A549 (cell line): ENCODE measurements around the gene ADAMTS13. TPM values are rescaled to one million over a fixed set of nuclear protein-coding genes. Genes with fewer than 3 reads are reported as not detected.

ENCODE experiments used
- ATAC-seq, 2 experiments: fragments of 200-7000 bp in 1 of 2; fragments of >200 bp in 1 of 2; cut with Nextera tagmentation in 1 of 2; cut with Tn5 transposase in 1 of 2; 3 replicates each; pipeline versions ENCODE4 v1.8.0 to v1.9.1; 2018 to 2020; ENCODE audit warnings: mild to moderate bottlenecking in 1 of 2, moderate library complexity in 1 of 2
- CTCF ChIA-PET: fragments of 300-600 bp; sonication (Branson Sonifier 250); formaldehyde crosslinking; extraction: SDS; loops from one replicate; lab custom pipeline; 2021; ENCODE audit warnings: antibody characterized with exemption, inconsistent platforms; lab: Yijun Ruan, JAX
- POLR2A ChIA-PET: fragments of 350-600 bp; formaldehyde crosslinking; extraction: SDS; loops from one replicate; lab custom pipeline; 2021; ENCODE audit warnings: antibody characterized with exemption, inconsistent platforms; lab: Yijun Ruan, JAX
- DNase-seq, 2 experiments: peaks; one replicate each; pipeline versions ENCODE4 v3.0.0 to v3.0.0-alpha.2; 2011 to 2016; ENCODE audit warnings: low read depth in 1 of 2, low spot score in 1 of 2
- FAIRE-seq: peaks from 2 replicates; lab custom pipeline; 2011; peaks lifted over from hg19 to GRCh38; lab: Jason Lieb, UNC
- H3K27ac ChIP-seq, 2 experiments: fragments of >200 bp; sonication (Bioruptor Twin); formaldehyde crosslinking; 3 replicates each; pipeline ENCODE4 v1.5.1; 2016 to 2017
- H3K4me1 ChIP-seq: fragments of >200 bp; sonication (Bioruptor Twin); formaldehyde crosslinking; 3 replicates; pipeline ENCODE4 v1.6.1; 2016
- H3K4me2 ChIP-seq: fragments of >200 bp; sonication (Bioruptor Twin); formaldehyde crosslinking; 3 replicates; pipeline ENCODE4 v1.6.1; 2016
- H3K4me3 ChIP-seq: fragments of >200 bp; sonication (Bioruptor Twin); formaldehyde crosslinking; 3 replicates; pipeline ENCODE4 v1.5.1; 2016
- H3K9me3 ChIP-seq: fragments of >200 bp; sonication (Bioruptor Twin); formaldehyde crosslinking; 3 replicates; pipeline ENCODE4 v1.6.1; 2016
- BHLHE40 ChIP-seq: IDR thresholded peaks from 2 replicates; pipeline ENCODE4 v1.6.1; 2012; ENCODE audit warnings: low read depth, low read length, inconsistent platforms
- EP300 ChIP-seq, 2 experiments: fragments of >200 bp; sonication (Bioruptor Twin); formaldehyde crosslinking; IDR thresholded peaks; 2 replicates in 1 of 2; 3 replicates in 1 of 2; pipeline ENCODE4 v1.6.1; 2016 to 2017
- FOXS1 ChIP-seq: fragments of 250-450 bp; sonication (Bioruptor Pico); IDR thresholded peaks from 2 replicates; pipeline ENCODE4 v1.5.0; 2020; ENCODE audit warnings: mild to moderate bottlenecking, moderate library complexity
- HOXB5 ChIP-seq: fragments of 250-450 bp; sonication (Bioruptor Pico); IDR thresholded peaks from 2 replicates; pipeline ENCODE4 v1.5.0; 2020; ENCODE audit warnings: mild to moderate bottlenecking, moderate library complexity
- JUN ChIP-seq, 2 experiments: fragments of >200 bp; sonication (Bioruptor Twin); formaldehyde crosslinking; IDR thresholded peaks; 2 replicates in 1 of 2; 3 replicates in 1 of 2; pipeline ENCODE4 v1.6.1; 2016 to 2017
- NPAS2 ChIP-seq: fragments of 250-450 bp; sonication (Bioruptor Pico); IDR thresholded peaks from 2 replicates; pipeline ENCODE4 v1.8.0; 2022; ENCODE audit warnings: mild to moderate bottlenecking, moderate library complexity, borderline replicate concordance
- PHF8 ChIP-seq: fragments of 200-600 bp; sonication (generic); IDR thresholded peaks from 2 replicates; pipeline ENCODE4 v1.6.1; 2016; ENCODE audit warnings: low read depth, mild to moderate bottlenecking, antibody characterized with exemption, moderate library complexity, borderline replicate concordance
- POLR2A ChIP-seq: IDR thresholded peaks from 2 replicates; pipeline ENCODE4 v1.6.1; 2012; ENCODE audit warnings: mild to moderate bottlenecking, low read length
- RAD21 ChIP-seq, 2 experiments: fragments of >200 bp in 1 of 2; sonication (Bioruptor Twin) in 1 of 2; formaldehyde crosslinking in 1 of 2; IDR thresholded peaks in 1 of 2; conservative IDR thresholded peaks in 1 of 2; 2 replicates in 1 of 2; 3 replicates in 1 of 2; pipeline ENCODE4 v1.6.1; 2012 to 2018; ENCODE audit warnings: inconsistent platforms in 1 of 2
- RARB ChIP-seq: fragments of 250-450 bp; sonication (Bioruptor Pico); IDR thresholded peaks from 2 replicates; pipeline ENCODE4 v1.8.0; 2021; ENCODE audit warnings: mild to moderate bottlenecking, moderate library complexity
- TFCP2L1 ChIP-seq: fragments of 250-450 bp; sonication (Bioruptor Pico); IDR thresholded peaks from 2 replicates; pipeline ENCODE4 v1.5.0; 2021; ENCODE audit warnings: mild to moderate bottlenecking
- TP53 ChIP-seq: fragments of 250-450 bp; sonication (Bioruptor Pico); IDR thresholded peaks from 2 replicates; pipeline ENCODE4 v1.5.0; 2021; ENCODE audit warnings: mild to moderate bottlenecking, moderate library complexity
- WGBS: methylation state at CpG from one replicate; pipeline ENCODE4 v1.1.6; 2017; ENCODE audit errors: missing lambda C conversion rate; 5-methylcytosine and 5-hydroxymethylcytosine counted together
- polyA plus RNA-seq, 4 experiments: library from polyadenylated mRNA; depleted of rRNA in 3 of 4; stranded (reverse); fragments of >200 nt; fragmentation: RNase III in 1 of 4; extraction: RNeasy Plus Mini Kit Qiagen cat#74134 plus additional on column Dnase treatment in 1 of 4; gene quantifications; 2 replicates in 3 of 4; 3 replicates in 1 of 4; pipeline ENCODE4 v1.2.3, GENCODE V29; 2011 to 2017
- TF ChIP-seq, protein P1 (sequence below): IDR thresholded peaks from 2 replicates; pipeline ENCODE4 v1.6.1; 2012; ENCODE audit warnings: low read depth, borderline replicate concordance
- TF ChIP-seq, protein P2 (sequence below): fragments of >200 bp; sonication (Bioruptor Twin); formaldehyde crosslinking; IDR thresholded peaks from 3 replicates; pipeline ENCODE4 v1.6.1; 2016
- TF ChIP-seq, protein P3 (sequence below): fragments of 450-650 bp; IDR thresholded peaks from 2 replicates; pipeline ENCODE4 v1.6.1; 2014; ENCODE audit warnings: antibody characterized with exemption
- TF ChIP-seq, protein P4 (sequence below): fragments of >200 bp; sonication (Bioruptor Twin); formaldehyde crosslinking; IDR thresholded peaks from 2 replicates; pipeline ENCODE4 v1.6.1; 2016

The ADAMTS13 gene
- polyA plus RNA-seq, 2 of the 4 experiments (the other 2 are of a cell fraction): 0.80 to 0.98 TPM

DNA sequence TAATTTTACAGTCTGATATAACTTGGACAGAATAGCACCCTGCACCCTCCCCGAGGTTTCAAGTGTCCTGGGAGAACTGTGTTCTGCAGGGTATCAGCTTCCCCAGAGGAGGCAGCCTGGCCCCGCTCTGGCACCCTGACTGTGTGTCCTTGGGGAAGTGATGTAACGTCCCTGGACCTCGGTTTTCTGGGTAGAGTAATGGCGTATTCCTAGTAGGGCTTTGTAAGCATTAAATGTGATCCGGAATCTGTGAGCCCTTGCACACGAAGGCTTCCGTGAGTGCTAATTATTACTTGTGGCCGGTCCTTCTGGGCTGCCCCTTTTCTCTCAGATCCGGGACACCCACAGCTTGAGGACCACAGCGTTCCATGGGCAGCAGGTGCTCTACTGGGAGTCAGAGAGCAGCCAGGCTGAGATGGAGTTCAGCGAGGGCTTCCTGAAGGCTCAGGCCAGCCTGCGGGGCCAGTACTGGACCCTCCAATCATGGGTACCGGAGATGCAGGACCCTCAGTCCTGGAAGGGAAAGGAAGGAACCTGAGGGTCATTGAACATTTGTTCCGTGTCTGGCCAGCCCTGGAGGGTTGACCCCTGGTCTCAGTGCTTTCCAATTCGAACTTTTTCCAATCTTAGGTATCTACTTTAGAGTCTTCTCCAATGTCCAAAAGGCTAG, 36.6 kb downstream of the ADAMTS13 start:
- Histone ChIP-seq H3K4me1 (peaks cover 16% of the 10 kb centered on the region), H3K27ac (peak overlapping the region; percentile 48 to 97; a peak in 5 of 6 replicates), H3K4me2 (peak overlapping the region; percentile 70), H3K9me3 (no peaks in the 10 kb centered on the region), H3K4me3 (peak overlapping the region; percentile 78)
- 50% methylated on average over 16 of the region's 16 CpGs for WGBS
- ATAC-seq: no peak
- DNase-seq: no peak
- FAIRE-seq: no peak
- POLR2A ChIA-PET: interaction anchor here (0.6 to 2.0 kb wide), 13 partner anchors 9 to 949 kb away, joined by 3 to 14 read pairs (median 5); partner anchors contain the start of genes MED22, REXO4, RPL7A and SLC2A6
- TF ChIP-seq POLR2A: no peak
- TF ChIP-seq EP300 (IDR thresholded peaks at IDR 0.05): no peak
- TF ChIP-seq, protein P1, sequence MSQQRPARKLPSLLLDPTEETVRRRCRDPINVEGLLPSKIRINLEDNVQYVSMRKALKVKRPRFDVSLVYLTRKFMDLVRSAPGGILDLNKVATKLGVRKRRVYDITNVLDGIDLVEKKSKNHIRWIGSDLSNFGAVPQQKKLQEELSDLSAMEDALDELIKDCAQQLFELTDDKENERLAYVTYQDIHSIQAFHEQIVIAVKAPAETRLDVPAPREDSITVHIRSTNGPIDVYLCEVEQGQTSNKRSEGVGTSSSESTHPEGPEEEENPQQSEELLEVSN: no peak
- TF ChIP-seq FOXS1: no peak
- CTCF ChIA-PET: interaction anchor here (0.8 to 12.2 kb wide), 8 partner anchors 11 to 99 kb away, joined by 3 to 58 read pairs (median 3); no protein-coding TSS in a partner anchor

DNA sequence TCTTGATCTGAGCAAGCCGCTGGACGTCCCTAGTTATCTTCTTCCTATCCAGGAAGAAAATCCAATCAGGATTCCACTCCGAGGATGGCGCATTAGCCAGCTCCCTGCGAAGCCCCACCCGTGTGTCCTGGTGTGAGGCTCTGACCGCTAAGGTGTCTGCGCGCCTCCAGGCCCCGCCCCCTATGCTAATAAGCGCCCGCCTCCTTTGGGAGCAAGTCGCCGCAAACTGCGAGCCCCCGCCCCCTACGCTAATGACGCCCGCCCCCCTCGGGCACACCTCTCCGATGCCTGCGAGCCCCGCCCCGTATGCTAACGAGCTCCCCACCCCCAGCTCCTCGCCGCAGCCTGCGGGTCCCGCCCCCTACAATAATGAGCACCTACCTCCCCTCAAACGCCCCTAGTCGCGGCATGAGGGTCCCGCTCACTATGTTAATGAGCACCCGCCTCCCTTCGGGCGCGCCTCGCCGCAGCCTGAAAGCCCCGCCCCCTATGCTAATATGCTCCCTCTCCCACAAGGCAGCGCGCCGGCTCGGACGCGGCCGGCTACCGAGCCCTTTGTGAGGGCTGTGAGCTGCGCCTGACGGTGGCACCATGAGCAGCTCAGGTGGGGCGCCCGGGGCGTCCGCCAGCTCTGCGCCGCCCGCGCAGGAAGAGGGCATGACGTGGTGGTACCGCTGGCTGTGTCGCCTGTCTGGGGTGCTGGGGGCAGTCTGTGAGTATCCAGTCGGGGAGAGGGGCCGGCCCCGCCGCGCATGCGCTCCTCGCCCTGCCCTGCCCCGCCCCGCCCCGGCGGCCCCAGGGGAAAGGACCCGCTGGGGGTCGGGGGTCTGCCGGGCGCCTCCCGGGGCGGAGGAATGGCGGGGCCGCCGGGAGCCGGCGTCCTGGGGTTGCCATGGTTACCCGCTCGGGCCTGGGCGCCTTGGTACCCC, 37.6 kb downstream of the ADAMTS13 start, which contains the start of gene CACFD1:
TSS of gene CACFD1 (plus strand) at position 503 of the 929 bp plus-strand sequence. CDS start at position 592, 89 bp downstream.
- no peaks in the 10 kb centered on the region for H3K9me3 ChIP-seq
- peak; percentile 82 to 91 for ATAC-seq
- peak; percentile 95 to 97 for DNase-seq
- WGBS: 0% methylated on average over 15 of the region's 86 CpGs
- no peak for FAIRE-seq
- TF ChIP-seq RARB (no peak), NPAS2 (no peak), PHF8 (peak; percentile 79), JUN (IDR thresholded peaks at IDR 0.05) (peak; percentile 49 to 55; a peak in 2 of 5 replicates), POLR2A (peak; percentile 62), TP53 (0 out of 2 replicates have a peak, but pooled peaks have one; percentile 43)
- TF ChIP-seq, protein P1: 0 out of 2 replicates have a peak, but pooled peaks have one; percentile 49
- TF ChIP-seq, protein P2, sequence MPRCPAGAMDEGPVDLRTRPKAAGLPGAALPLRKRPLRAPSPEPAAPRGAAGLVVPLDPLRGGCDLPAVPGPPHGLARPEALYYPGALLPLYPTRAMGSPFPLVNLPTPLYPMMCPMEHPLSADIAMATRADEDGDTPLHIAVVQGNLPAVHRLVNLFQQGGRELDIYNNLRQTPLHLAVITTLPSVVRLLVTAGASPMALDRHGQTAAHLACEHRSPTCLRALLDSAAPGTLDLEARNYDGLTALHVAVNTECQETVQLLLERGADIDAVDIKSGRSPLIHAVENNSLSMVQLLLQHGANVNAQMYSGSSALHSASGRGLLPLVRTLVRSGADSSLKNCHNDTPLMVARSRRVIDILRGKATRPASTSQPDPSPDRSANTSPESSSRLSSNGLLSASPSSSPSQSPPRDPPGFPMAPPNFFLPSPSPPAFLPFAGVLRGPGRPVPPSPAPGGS: peak; percentile 54; the same call in 1 of the 3 replicates
- TF ChIP-seq, all 56 proteins: peak for 6
- Histone ChIP-seq H3K4me1 (peaks cover 16% of the 10 kb centered on the region), H3K4me3 (peak within 1 kb of the TSS; percentile 78), H3K27ac (peak within 1 kb of the TSS; percentile 97 to 98), H3K4me2 (peak within 1 kb of the TSS; percentile 70)
- ChIA-PET POLR2A (interaction anchor here (0.6 to 2.0 kb wide), 18 partner anchors 9 to 948 kb away, joined by 3 to 14 read pairs (median 4); partner anchors contain the start of genes GTF3C5, MED22, REXO4 and RPL7A), CTCF (interaction anchor here (0.8 to 12.2 kb wide), 5 partner anchors 10 to 100 kb away, joined by 3 to 58 read pairs (median 3); no protein-coding TSS in a partner anchor)

DNA sequence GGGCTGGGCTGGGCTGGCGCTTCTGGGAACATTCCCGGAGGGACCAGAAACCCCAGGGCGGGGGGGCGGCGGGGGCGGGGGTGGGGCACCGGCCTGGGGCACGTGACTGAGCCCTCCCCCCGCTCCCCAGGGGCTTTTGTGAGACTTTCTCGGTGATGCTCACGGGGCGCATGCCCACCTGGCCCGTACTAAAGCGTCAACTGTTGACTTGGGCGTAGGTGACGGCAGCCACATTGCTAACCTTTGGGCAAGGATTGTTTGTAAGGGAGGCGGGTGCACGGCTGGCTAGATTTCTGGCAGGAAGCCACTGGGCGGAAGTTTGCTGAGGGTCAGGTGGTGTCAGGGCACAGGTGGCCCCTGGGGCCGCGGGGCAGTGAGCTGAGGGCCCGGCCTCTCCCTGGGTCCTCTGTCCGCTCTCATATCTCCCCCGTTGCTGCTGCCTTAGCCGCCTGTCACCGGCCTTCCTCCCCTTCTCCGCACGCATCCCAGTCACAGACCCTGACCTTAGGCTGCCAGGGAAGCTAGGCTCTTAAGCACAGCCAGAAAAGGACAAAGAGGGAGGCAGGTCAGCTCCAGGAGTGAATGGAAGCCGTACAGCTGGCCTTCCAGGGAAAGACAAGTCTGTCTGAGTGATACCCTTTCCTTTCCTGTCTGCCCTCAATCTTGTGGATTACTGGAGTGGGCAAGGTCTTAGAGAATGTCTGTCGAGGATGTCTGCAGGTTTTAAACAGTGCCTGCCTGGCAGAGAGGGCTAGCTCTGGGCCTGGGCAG, 38.4 kb downstream of the ADAMTS13 start:
- no peaks in the 10 kb centered on the region for H3K9me3 ChIP-seq
- H3K4me1 ChIP-seq: peaks cover 16% of the 10 kb centered on the region
- peak overlapping the region; percentile 78 for H3K4me3 ChIP-seq
- POLR2A ChIA-PET: interaction anchor here (0.9 to 2.0 kb wide), 9 partner anchors 8 to 113 kb away, joined by 3 to 14 read pairs (median 5); partner anchors contain the start of genes MED22, RPL7A, SLC2A6 and STKLD1
- DNase-seq: peak; percentile 38 to 77
- ATAC-seq: peak; percentile 1 to 2; a peak in 4 of 6 replicates
- no peak for FAIRE-seq
- WGBS: 36% methylated on average over 20 of the region's 30 CpGs
- CTCF ChIA-PET: interaction anchor here (0.6 to 12.2 kb wide), 6 partner anchors 8 to 58 kb away, joined by 3 to 58 read pairs (median 4); no protein-coding TSS in a partner anchor
- TF ChIP-seq, protein P3, sequence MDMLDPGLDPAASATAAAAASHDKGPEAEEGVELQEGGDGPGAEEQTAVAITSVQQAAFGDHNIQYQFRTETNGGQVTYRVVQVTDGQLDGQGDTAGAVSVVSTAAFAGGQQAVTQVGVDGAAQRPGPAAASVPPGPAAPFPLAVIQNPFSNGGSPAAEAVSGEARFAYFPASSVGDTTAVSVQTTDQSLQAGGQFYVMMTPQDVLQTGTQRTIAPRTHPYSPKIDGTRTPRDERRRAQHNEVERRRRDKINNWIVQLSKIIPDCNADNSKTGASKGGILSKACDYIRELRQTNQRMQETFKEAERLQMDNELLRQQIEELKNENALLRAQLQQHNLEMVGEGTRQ: peak; percentile 64
- TF ChIP-seq TFCP2L1 (CRISPR knock-in tag) (0 out of 2 replicates have a peak, but pooled peaks have one; percentile 23), BHLHE40 (peak; percentile 52), HOXB5 (CRISPR knock-in tag) (no peak), RAD21 (conservative IDR thresholded peaks at IDR 0.05 in 1 of 2, IDR thresholded peaks at IDR 0.05 in 1 of 2) (no peak)
- TF ChIP-seq, protein P4, sequence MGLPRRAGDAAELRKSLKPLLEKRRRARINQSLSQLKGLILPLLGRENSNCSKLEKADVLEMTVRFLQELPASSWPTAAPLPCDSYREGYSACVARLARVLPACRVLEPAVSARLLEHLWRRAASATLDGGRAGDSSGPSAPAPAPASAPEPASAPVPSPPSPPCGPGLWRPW: no peak
- peak overlapping the region; percentile 70 for H3K4me2 ChIP-seq
- H3K27ac ChIP-seq: peak overlapping the region; percentile 97 to 98
